Parathyroid adenoma (tissue), 2 donors: Measurements from ENCODE around the gene SHMT1.
"Not testable (repeated sequence)": the region's sequence is repeated elsewhere in the genome, so short reads cannot be mapped to it uniquely, and the experiment has no call there.

Source experiments
- H2AFZ ChIP-seq: fragments of 300-600 bp; sonication (generic); one replicate; pipeline ENCODE4 v1.7.0; 2017; ENCODE audit warnings: antibody characterized with exemption, mild to moderate bottlenecking
- H3K27ac ChIP-seq: fragments of 300-600 bp; sonication (generic); one replicate; pipeline ENCODE4 v1.7.0; 2017
- H3K27me3 ChIP-seq: fragments of 300-600 bp; sonication (generic); one replicate; pipeline ENCODE4 v1.7.0; 2017; ENCODE audit warnings: low read length; ENCODE audit not compliant: control insufficient read depth, insufficient read depth
- H3K36me3 ChIP-seq: fragments of 300-600 bp; sonication (generic); one replicate; pipeline ENCODE4 v1.7.0; 2017; ENCODE audit warnings: low read length; ENCODE audit not compliant: control insufficient read depth, insufficient read depth
- H3K4me1 ChIP-seq: fragments of 300-600 bp; sonication (generic); one replicate; pipeline ENCODE4 v1.7.0; 2017; ENCODE audit warnings: control low read depth
- H3K4me2 ChIP-seq: fragments of 300-600 bp; sonication (generic); one replicate; pipeline ENCODE4 v1.7.0; 2017; ENCODE audit warnings: low read length
- H3K4me3 ChIP-seq: fragments of 300-600 bp; sonication (generic); one replicate; pipeline ENCODE4 v1.7.0; 2017; ENCODE audit warnings: low read depth, low read length
- H3K79me2 ChIP-seq: fragments of 300-600 bp; sonication (generic); one replicate; pipeline ENCODE4 v1.7.0; 2017; ENCODE audit warnings: control low read depth
- H3K9ac ChIP-seq: fragments of 300-600 bp; sonication (generic); one replicate; pipeline ENCODE4 v1.7.0; 2017; ENCODE audit warnings: mild to moderate bottlenecking
- H3K9me3 ChIP-seq: fragments of 300-600 bp; sonication (generic); one replicate; pipeline ENCODE4 v1.7.0; 2017; ENCODE audit warnings: low read length; ENCODE audit not compliant: control insufficient read depth
- CTCF ChIP-seq: fragments of 300-600 bp; sonication (generic); IDR thresholded peaks from one replicate; pipeline ENCODE4 v1.7.0; 2017; ENCODE audit warnings: antibody characterized with exemption, mild to moderate bottlenecking
- donor health status: primary hyperparathyroidism.

The SHMT1 gene

DNA sequence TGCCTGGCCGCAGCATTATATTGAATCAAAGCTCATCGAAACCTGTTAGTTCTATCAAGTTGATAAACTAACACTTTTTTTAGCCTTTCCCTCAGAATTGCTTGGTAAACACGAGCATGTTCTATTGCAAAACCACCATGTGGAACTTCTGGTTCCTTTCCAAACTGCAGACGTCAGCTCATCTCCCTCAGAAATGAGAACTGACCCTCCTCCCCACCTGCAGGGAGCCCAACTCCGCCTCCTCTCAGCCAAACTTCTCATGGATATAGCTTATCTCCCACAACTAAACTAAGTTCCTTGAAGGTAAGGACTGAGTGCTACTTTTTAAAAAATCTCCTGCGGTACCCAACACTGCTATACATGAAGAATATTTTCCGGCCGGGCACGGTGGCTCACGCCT, 6.7 kb downstream of the SHMT1 start:
- peak overlapping the region; percentile 1 for H3K4me3 ChIP-seq
- H3K27ac ChIP-seq: peak overlapping the region; percentile 75

DNA sequence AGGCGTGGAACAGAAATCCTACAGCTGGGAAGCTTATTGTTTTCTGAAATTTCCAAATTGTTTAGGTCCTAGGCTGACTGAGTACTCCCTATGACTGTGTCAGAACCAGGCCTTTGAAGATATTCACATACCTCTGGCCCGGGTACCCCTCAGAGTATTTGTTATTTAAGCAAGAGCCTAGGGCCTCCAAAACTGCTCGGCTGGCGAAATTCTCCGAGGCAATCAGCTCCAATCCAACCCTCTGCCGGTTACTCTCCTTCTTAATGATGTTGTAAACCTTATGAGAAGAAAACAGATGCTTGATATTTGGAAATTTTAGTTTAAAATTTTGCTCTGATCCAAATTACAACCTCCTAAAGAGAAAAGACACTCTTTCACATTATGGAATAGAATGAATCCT, 9.8 kb downstream of the SHMT1 start:
- Histone ChIP-seq H2AFZ (no peak overlapping the region), H3K9ac (no peak overlapping the region), H3K36me3 (no peaks in the 10 kb centered on the region), H3K9me3 (no peaks in the 10 kb centered on the region), H3K27ac (no peak overlapping the region), H3K4me1 (peaks cover 4% of the 10 kb centered on the region), H3K4me2 (no peak overlapping the region), H3K27me3 (no peaks in the 10 kb centered on the region), H3K79me2 (peaks cover 7% of the 10 kb centered on the region), H3K4me3 (no peak overlapping the region)
- no peak for TF ChIP-seq CTCF

More for the DNA sequence above, 6.7 kb downstream of the SHMT1 start:
- no peak for TF ChIP-seq CTCF
- peak overlapping the region; percentile 55 for H3K4me2 ChIP-seq
- peak overlapping the region; percentile 43 for H2AFZ ChIP-seq
- H3K36me3 ChIP-seq: no peaks in the 10 kb centered on the region
- no peaks in the 10 kb centered on the region for H3K9me3 ChIP-seq
- no peaks in the 10 kb centered on the region for H3K27me3 ChIP-seq
- H3K79me2 ChIP-seq: peaks cover 27% of the 10 kb centered on the region
- peaks cover 16% of the 10 kb centered on the region for H3K4me1 ChIP-seq
- no peak overlapping the region for H3K9ac ChIP-seq

GRCh38 chr17:18344021-18344420, 19.3 kb downstream of the SHMT1 start:
- Histone ChIP-seq H3K9me3 (no peaks in the 10 kb centered on the region), H3K9ac (no peak overlapping the region), H3K79me2 (peaks cover 7% of the 10 kb centered on the region), H3K36me3 (no peaks in the 10 kb centered on the region), H3K4me2 (no peak overlapping the region), H3K4me1 (peaks cover 5% of the 10 kb centered on the region), H3K27ac (peak overlapping the region; percentile 21), H2AFZ (no peak overlapping the region), H3K4me3 (no peak overlapping the region), H3K27me3 (no peaks in the 10 kb centered on the region)
- no peak for TF ChIP-seq CTCF

DNA sequence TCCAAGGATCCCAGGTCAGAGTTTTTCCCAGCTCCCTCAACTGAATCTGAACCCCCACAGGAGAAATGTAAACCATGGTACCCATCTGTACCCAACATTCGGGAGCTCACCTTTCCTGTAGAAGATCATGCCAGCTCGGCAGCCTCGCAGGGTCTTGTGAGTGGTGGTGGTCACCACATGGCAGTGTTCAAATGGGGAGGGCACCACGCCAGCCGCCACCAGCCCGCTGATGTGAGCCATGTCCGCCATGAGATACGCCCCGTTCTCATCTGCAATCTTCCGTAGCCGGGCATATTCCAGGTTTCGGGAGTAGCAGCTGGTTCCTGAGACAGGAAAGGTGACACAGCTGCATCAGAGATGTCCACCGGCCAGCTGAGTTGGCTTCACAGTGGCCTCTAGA, 23.4 kb downstream of the SHMT1 start:
- Histone ChIP-seq H3K27me3 (no peaks in the 10 kb centered on the region), H2AFZ (no peak overlapping the region), H3K79me2 (peaks cover 7% of the 10 kb centered on the region), H3K9ac (no peak overlapping the region), H3K27ac (no peak overlapping the region), H3K9me3 (no peaks in the 10 kb centered on the region), H3K4me3 (no peak overlapping the region), H3K36me3 (no peaks in the 10 kb centered on the region), H3K4me1 (peaks cover 5% of the 10 kb centered on the region), H3K4me2 (no peak overlapping the region)
- no peak for TF ChIP-seq CTCF

- not testable (repeated sequence) for H3K4me2 ChIP-seq, H3K4me1 ChIP-seq, H3K9ac ChIP-seq, H3K4me3 ChIP-seq, H3K27ac ChIP-seq, H3K9me3 ChIP-seq, H3K36me3 ChIP-seq, H3K27me3 ChIP-seq, H2AFZ ChIP-seq, H3K79me2 ChIP-seq
These were observed 25.2 kb downstream of the SHMT1 start for GRCh38 chr17:18338158-18338557.
